ENCODE measurements around the gene DNAH6. TPM values are rescaled to one million over a fixed set of nuclear protein-coding genes. Genes with fewer than 3 reads are reported as not detected.

DNAH6 gene
- total RNA-seq, 1 experiment from 2014 or later: 0.26 TPM

GRCh38 chr2:84654414-84654813 lies 138.1 kb downstream of the DNAH6 start:
- no peak overlapping the region for H3K56ac ChIP-seq (ENCODE audit: insufficient read length, low read depth, low read length)
- H4K20me1 ChIP-seq (ENCODE audit: control insufficient read depth, insufficient read depth, insufficient read length): no peaks in the 10 kb centered on the region
- no peak overlapping the region for H2AFZ ChIP-seq (ENCODE audit: low read length)
- no peaks in the 10 kb centered on the region for H3K79me2 ChIP-seq (ENCODE audit: insufficient read depth, low read length)
- no peaks in the 10 kb centered on the region for H3K9me3 Mint-ChIP-seq
- no peak overlapping the region for H2BK12ac ChIP-seq (ENCODE audit: insufficient read length, low read depth, low read length)
- no peaks in the 10 kb centered on the region for H3K79me1 ChIP-seq (ENCODE audit: insufficient read depth, low read depth, low read length, poor library complexity, severe bottlenecking)
- H4K5ac ChIP-seq (ENCODE audit: insufficient read length, low read depth, low read length): no peak overlapping the region
- no peak overlapping the region for H2BK20ac ChIP-seq (ENCODE audit: low read depth, low read length, poor library complexity, severe bottlenecking)
- H3K4me1 ChIP-seq (ENCODE audit: insufficient read depth, low read length): no peaks in the 10 kb centered on the region
- H3K4me3 Mint-ChIP-seq: no peak overlapping the region
- no peak overlapping the region for H2BK15ac ChIP-seq (ENCODE audit: low read depth, low read length)
- H2BK120ac ChIP-seq (ENCODE audit: low read depth, low read length, poor library complexity, severe bottlenecking): no peak overlapping the region
- H3K27ac ChIP-seq (ENCODE audit: insufficient read length, low read depth, low read length): no peak overlapping the region
- no peaks in the 10 kb centered on the region for H3K27me3 ChIP-seq (ENCODE audit: insufficient read depth, low read length)
- H3K27ac Mint-ChIP-seq: no peak overlapping the region
- no peak overlapping the region for H4K91ac ChIP-seq (ENCODE audit: insufficient read length, low read depth, low read length)
- no peak overlapping the region for H3K4me2 ChIP-seq (ENCODE audit: insufficient read depth, insufficient read length, low read length)
- no peak overlapping the region for H3K18ac ChIP-seq (ENCODE audit: insufficient read length, low read depth, low read length)
- no peak for TF ChIP-seq CTCF (conservative IDR thresholded peaks at IDR 0.05)
- H3K27me3 Mint-ChIP-seq (ENCODE audit: low read depth): peaks cover 21% of the 10 kb centered on the region
- H3K23me2 ChIP-seq (ENCODE audit: insufficient read length, low read depth, low read length, poor library complexity, severe bottlenecking): no peaks in the 10 kb centered on the region
- no peak overlapping the region for H3K9ac ChIP-seq (ENCODE audit: extremely low read depth, insufficient read length, low read length)
- H3K4ac ChIP-seq (ENCODE audit: low read depth, low read length): no peak overlapping the region
- no peak overlapping the region for H2AK5ac ChIP-seq (ENCODE audit: insufficient read length, low read length)
- H2BK5ac ChIP-seq (ENCODE audit: insufficient read length, low read length): no peak overlapping the region
- no peak overlapping the region for H4K8ac ChIP-seq (replicated peaks; ENCODE audit: insufficient read length, low read depth, low read length)
- H3K14ac ChIP-seq (ENCODE audit: insufficient read depth, low read length): no peak overlapping the region
- no CpG with 5 or more reads among the region's 3 CpGs for WGBS (ENCODE audit: extremely low coverage, insufficient read length, low lambda C conversion rate)
- no peak overlapping the region for H3K23ac ChIP-seq (ENCODE audit: insufficient read length, low read depth, low read length)
- no peak overlapping the region for H3T11ph ChIP-seq (ENCODE audit: low read length)
- no peaks in the 10 kb centered on the region for H3K9me3 ChIP-seq (ENCODE audit: control insufficient read depth, low read depth, low read length)
- no peaks in the 10 kb centered on the region for H3K36me3 Mint-ChIP-seq (ENCODE audit: insufficient read depth in 1 of 3, low read depth in 3 of 3)
- 0 out of 4 replicates have a peak, but pooled peaks cover 0 to 7% of the 10 kb centered on the region in 2 experiments for H3K4me1 Mint-ChIP-seq
- no peak for DNase-seq
